Measurements from ENCODE around the gene ZNF341. TPM values are rescaled to one million over a fixed set of nuclear protein-coding genes. Genes with fewer than 3 reads are reported as not detected.
A peak's percentile ranks its signal among the peaks of the same experiment; 100 is the strongest.
"Not testable (repeated sequence)": the region's sequence is repeated elsewhere in the genome, so short reads cannot be mapped to it uniquely, and the experiment has no call there.

ZNF341 gene
- polyA plus RNA-seq, 4 donors, result 2.4 to 5.0 (median 3.6) TPM

- no peak for DNase-seq (ENCODE audit: low read depth in 4 of 4, low spot score in 2 of 4)
Observed at GRCh38 chr20:33791959-33792597, 60.3 kb downstream of the ZNF341 start.

GRCh38 chr20:33792598-33792989 is 60.8 kb downstream of the ZNF341 start:
- DNase-seq (ENCODE audit: low read depth in 4 of 4, low spot score in 2 of 4), result not testable (repeated sequence)

GRCh38 chr20:33793011-33793931 is 61.5 kb downstream of the ZNF341 start:
- DNase-seq (ENCODE audit: low read depth in 4 of 4, low spot score in 2 of 4), result no peak

GRCh38 chr20:33796263-33796906 is 64.6 kb downstream of the ZNF341 start:
- DNase-seq (ENCODE audit: low read depth in 4 of 4, low spot score in 2 of 4), result no peak

- no peak for DNase-seq (ENCODE audit: low read depth in 4 of 4, low spot score in 2 of 4)
Observed at GRCh38 chr20:33796907-33797544, 65.2 kb downstream of the ZNF341 start.

GRCh38 chr20:33798444-33798843 is 66.6 kb downstream of the ZNF341 start:
- no peak for DNase-seq (ENCODE audit: low read depth in 4 of 4, low spot score in 2 of 4)

GRCh38 chr20:33803921-33804337 is 72.1 kb downstream of the ZNF341 start:
- DNase-seq (ENCODE audit: low read depth in 4 of 4, low spot score in 2 of 4), result no peak

- no peak for DNase-seq (ENCODE audit: low read depth in 4 of 4, low spot score in 2 of 4)
Observed at GRCh38 chr20:33808388-33808787, 76.6 kb downstream of the ZNF341 start.

- no peak for DNase-seq (ENCODE audit: low read depth in 4 of 4, low spot score in 2 of 4)
Observed at GRCh38 chr20:33810259-33810658, 78.5 kb downstream of the ZNF341 start.

GRCh38 chr20:33810885-33811775 is 79.3 kb downstream of the ZNF341 start, which contains the start of gene CHMP4B:
CHMP4B (plus strand) TSS chr20:33811348; CDS start chr20:33811469, 121 bp downstream.
- peak; percentile 90 to 97 (median 94) for DNase-seq (ENCODE audit: low read depth in 4 of 4, low spot score in 2 of 4)

GRCh38 chr20:33811776-33812151 is 80.0 kb downstream of the ZNF341 start:
- no peak for DNase-seq (ENCODE audit: low read depth in 4 of 4, low spot score in 2 of 4)

GRCh38 chr20:33812152-33812849 is 80.5 kb downstream of the ZNF341 start:
- no peak for DNase-seq (ENCODE audit: low read depth in 4 of 4, low spot score in 2 of 4)

- DNase-seq (ENCODE audit: low read depth in 4 of 4, low spot score in 2 of 4), result no peak
Observed at GRCh38 chr20:33812908-33813462, 81.2 kb downstream of the ZNF341 start.

GRCh38 chr20:33814238-33814712 is 82.5 kb downstream of the ZNF341 start:
- DNase-seq (ENCODE audit: low read depth in 4 of 4, low spot score in 2 of 4), result no peak

GRCh38 chr20:33815671-33816070 is 83.9 kb downstream of the ZNF341 start:
- no peak for DNase-seq (ENCODE audit: low read depth in 4 of 4, low spot score in 2 of 4)

GRCh38 chr20:33816191-33816590 is 84.4 kb downstream of the ZNF341 start:
- DNase-seq (ENCODE audit: low read depth in 4 of 4, low spot score in 2 of 4), result no peak

GRCh38 chr20:33817411-33817810 is 85.6 kb downstream of the ZNF341 start:
- DNase-seq (ENCODE audit: low read depth in 4 of 4, low spot score in 2 of 4), result no peak

- no peak for DNase-seq (ENCODE audit: low read depth in 4 of 4, low spot score in 2 of 4)
Observed at GRCh38 chr20:33819456-33819855, 87.7 kb downstream of the ZNF341 start.

GRCh38 chr20:33820362-33820761 is 88.6 kb downstream of the ZNF341 start:
- no peak for DNase-seq (ENCODE audit: low read depth in 4 of 4, low spot score in 2 of 4)
